Measurements from ENCODE around the gene RGS7.

Gene RGS7

GRCh38 chr1:240968864-240969263 is 388.1 kb downstream of the RGS7 start:
- no peak overlapping the region for H3K4me3 ChIP-seq (ENCODE audit: low read depth, low read length)
- H3K9me3 ChIP-seq = no peaks in the 10 kb centered on the region
- no peak for TF ChIP-seq CTCF (IDR thresholded peaks at IDR 0.05; ENCODE audit: low read depth, low read length)
- no peaks in the 10 kb centered on the region for H3K4me1 ChIP-seq
- H3K27me3 ChIP-seq = no peaks in the 10 kb centered on the region
- DNase-seq = no peak
- no peaks in the 10 kb centered on the region for H3K36me3 ChIP-seq

- Histone ChIP-seq H3K27me3 (no peaks in the 10 kb centered on the region), H3K36me3 (no peaks in the 10 kb centered on the region), H3K4me1 (no peaks in the 10 kb centered on the region), H3K9me3 (no peaks in the 10 kb centered on the region), H3K4me3 (ENCODE audit: low read depth, low read length) (no peak overlapping the region)
- TF ChIP-seq CTCF (IDR thresholded peaks at IDR 0.05; ENCODE audit: low read depth, low read length) = no peak
- no peak for DNase-seq
Measured at GRCh38 chr1:240967070-240967724, 389.8 kb downstream of the RGS7 start.

- no peak overlapping the region for H3K4me3 ChIP-seq (ENCODE audit: low read depth, low read length)
Measured at GRCh38 chr1:240965581-240966091, 391.4 kb downstream of the RGS7 start.

GRCh38 chr1:240962086-240962485 is 394.9 kb downstream of the RGS7 start:
- no peaks in the 10 kb centered on the region for H3K36me3 ChIP-seq
- H3K9me3 ChIP-seq = no peaks in the 10 kb centered on the region
- H3K27me3 ChIP-seq = no peaks in the 10 kb centered on the region
- H3K4me1 ChIP-seq = no peaks in the 10 kb centered on the region; the same call in 1 of the 2 replicates
- no peak overlapping the region for H3K4me3 ChIP-seq (ENCODE audit: low read depth, low read length)
- no peak for TF ChIP-seq CTCF (IDR thresholded peaks at IDR 0.05; ENCODE audit: low read depth, low read length)
- no peak for DNase-seq

More at GRCh38 chr1:240965581-240966091, 391.4 kb downstream of the RGS7 start:
- H3K4me1 ChIP-seq = no peaks in the 10 kb centered on the region
- no peak for TF ChIP-seq CTCF (IDR thresholded peaks at IDR 0.05; ENCODE audit: low read depth, low read length)
- H3K9me3 ChIP-seq = no peaks in the 10 kb centered on the region
- no peak for DNase-seq
- H3K27me3 ChIP-seq = no peaks in the 10 kb centered on the region
- no peaks in the 10 kb centered on the region for H3K36me3 ChIP-seq

GRCh38 chr1:240956424-240956823 is 400.6 kb downstream of the RGS7 start:
- H3K4me1 ChIP-seq = no peaks in the 10 kb centered on the region; the same call in 1 of the 2 replicates
- TF ChIP-seq CTCF (IDR thresholded peaks at IDR 0.05; ENCODE audit: low read depth, low read length) = no peak
- no peaks in the 10 kb centered on the region for H3K36me3 ChIP-seq
- H3K9me3 ChIP-seq = no peaks in the 10 kb centered on the region
- no peak overlapping the region for H3K4me3 ChIP-seq (ENCODE audit: low read depth, low read length)
- DNase-seq = no peak
- no peaks in the 10 kb centered on the region for H3K27me3 ChIP-seq

GRCh38 chr1:240956020-240956419 is 401.0 kb downstream of the RGS7 start:
- no peak overlapping the region for H3K4me3 ChIP-seq (ENCODE audit: low read depth, low read length)

More at GRCh38 chr1:240956020-240956419, 401.0 kb downstream of the RGS7 start:
- no peaks in the 10 kb centered on the region for H3K36me3 ChIP-seq
- TF ChIP-seq CTCF (IDR thresholded peaks at IDR 0.05; ENCODE audit: low read depth, low read length) = no peak
- no peaks in the 10 kb centered on the region; the same call in 1 of the 2 replicates for H3K4me1 ChIP-seq
- no peak for DNase-seq
- H3K9me3 ChIP-seq = no peaks in the 10 kb centered on the region
- no peaks in the 10 kb centered on the region for H3K27me3 ChIP-seq
